Adipose tissue (tissue), 3 donors: ENCODE data around the gene JUNB. TPM values are rescaled to one million over a fixed set of nuclear protein-coding genes. Genes with fewer than 3 reads are reported as not detected.

ENCODE experiments used
- H3K27ac ChIP-seq: one replicate; pipeline ENCODE4 v1.5.1; 2013; ENCODE audit warnings: low read depth, low read length
- WGBS, 3 donors: extraction: QIAGEN DNeasy Blood & Tissue Kit; methylation state at CpG; one replicate each; pipeline ENCODE4 v1.1.7; 2013; 5-methylcytosine and 5-hydroxymethylcytosine counted together
- polyA plus RNA-seq, 3 donors: library from polyadenylated mRNA; stranded (reverse); fragments of 200-250 nt; gene quantifications; one replicate each; pipeline ENCODE4 v1.2.3, GENCODE V29; 2013
- donor health status: healthy with polysubstance abuse.
- donor health status: Bipolar disorder and iron deficiency.
- donor health status: healthy.

The JUNB gene
- polyA plus RNA-seq, 3 donors = 120 to 1,553 (median 1,136) TPM

DNA sequence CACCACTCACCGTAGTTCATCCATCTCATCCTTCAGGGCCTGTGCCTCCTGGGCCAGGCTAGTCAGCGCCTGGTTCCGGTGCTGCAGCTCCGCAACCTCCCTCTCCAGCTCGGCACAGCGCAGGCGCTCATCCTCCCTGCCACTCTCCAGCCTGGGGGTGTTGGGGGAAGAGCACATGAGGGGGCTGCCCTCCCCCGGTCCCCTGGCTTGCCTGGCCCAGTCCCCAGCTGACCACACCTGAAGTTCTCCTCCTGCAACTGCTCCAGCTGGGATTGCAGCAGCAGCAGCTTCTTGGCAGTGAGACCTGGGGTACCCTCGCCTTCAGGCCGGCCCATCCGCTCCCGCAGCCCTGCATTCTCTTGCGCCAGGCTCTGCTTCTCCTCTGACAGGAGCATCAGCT, 20.4 kb upstream of the JUNB start:
- no peak overlapping the region for H3K27ac ChIP-seq
- 91 to 98% (median 97%) methylated on average over 13 of the region's 13 CpGs for WGBS, 3 donors

DNA sequence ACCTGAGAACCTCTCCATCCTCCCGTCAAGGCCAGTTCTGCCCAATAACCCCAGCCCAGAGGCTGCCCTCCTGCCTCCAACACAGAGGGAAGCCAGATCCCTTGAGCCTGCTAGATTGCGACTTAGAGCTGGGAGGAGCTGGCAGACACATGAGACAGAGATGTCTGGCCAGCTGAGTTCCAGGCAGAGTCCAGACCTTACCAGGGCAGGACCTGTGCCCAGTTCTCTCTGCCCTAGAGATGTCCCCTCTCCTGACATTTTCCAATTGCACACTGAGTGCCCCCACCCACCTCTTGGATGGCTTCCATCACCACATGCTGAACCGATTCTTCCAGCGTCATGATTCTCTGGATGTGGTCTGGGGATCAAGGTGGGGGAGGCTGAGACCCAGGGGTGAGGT, 19.0 kb upstream of the JUNB start:
- H3K27ac ChIP-seq = no peak overlapping the region
- WGBS, 3 donors = 68 to 80% (median 71%) methylated on average over 4 of the region's 4 CpGs

DNA sequence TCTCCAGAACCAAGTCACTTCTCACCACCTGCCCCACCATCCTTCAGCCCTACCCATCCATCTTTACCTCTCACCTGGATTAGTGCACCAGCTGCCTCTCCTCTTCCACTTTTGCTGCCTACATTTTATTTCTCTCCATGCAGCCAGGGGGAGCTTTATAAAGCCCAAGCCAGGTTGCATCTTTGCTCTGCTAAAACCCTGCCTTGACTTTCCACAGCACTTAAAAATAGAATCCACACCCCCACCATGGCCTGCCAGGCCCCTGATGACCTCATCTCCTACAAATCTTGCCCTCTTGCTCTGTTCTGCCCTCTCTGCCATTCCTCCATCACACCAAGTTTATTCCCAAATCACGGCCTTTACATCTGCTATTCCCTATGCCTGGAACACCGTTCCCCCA, 17.7 kb upstream of the JUNB start:
- no peak overlapping the region for H3K27ac ChIP-seq
- WGBS, 3 donors = 74 to 89% (median 79%) methylated on average over 2 of the region's 2 CpGs

DNA sequence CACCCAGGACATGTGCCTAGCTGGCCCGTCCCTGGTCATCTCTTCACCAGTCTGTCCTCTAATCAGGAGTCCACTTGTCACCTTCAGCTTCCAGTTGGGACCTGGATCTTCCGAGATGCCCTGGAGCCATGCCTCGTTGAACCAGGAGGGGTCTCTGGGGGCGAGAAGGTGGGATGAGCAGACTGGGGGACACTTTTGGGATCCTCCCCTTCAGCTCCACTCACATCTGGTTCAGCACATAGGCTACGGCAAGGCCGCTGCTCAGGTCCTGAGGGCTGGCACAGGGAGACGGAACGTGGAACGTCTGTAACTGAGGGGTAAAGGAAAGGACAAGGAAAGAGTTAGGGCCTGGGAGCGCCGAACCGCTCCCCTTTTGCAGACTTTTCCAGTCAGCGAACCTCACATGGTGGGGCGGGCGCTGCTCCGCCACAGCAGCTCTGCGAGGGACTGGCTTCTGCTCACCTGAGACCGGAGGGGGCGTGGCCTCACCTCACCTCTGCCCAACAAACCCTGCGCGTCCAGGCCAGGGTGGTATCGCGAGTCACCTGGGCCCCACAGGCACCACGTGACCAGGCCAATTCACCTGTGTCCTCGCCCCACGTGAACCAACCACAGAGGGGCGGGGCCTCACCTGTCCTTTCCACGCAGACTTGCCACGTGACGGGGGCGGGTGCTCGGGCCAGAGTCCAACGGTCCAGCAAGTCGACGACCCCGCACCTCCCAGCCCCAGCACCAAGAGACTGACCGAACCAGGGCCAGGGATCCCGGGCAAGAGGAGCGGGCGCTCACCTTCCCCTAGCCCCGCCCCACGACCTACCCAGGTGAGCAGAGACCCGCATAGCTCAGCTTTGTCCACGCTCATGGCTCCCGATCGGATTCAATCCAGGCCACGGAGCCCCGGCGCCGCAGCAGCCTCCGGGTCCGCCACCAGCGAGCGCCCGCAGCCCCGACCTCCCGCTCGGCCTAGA, 16.4 kb upstream of the JUNB start, which contains the start of gene HOOK2:
Gene HOOK2, minus strand, starts transcription at position 965 of the 968 bp plus-strand sequence. Its CDS starts 103 bp downstream, at position 862.
- WGBS, 3 donors = 7 to 22% (median 18%) methylated on average over 55 to 58 of the region's 58 CpGs
- H3K27ac ChIP-seq = no peak within 1 kb of the TSS

DNA sequence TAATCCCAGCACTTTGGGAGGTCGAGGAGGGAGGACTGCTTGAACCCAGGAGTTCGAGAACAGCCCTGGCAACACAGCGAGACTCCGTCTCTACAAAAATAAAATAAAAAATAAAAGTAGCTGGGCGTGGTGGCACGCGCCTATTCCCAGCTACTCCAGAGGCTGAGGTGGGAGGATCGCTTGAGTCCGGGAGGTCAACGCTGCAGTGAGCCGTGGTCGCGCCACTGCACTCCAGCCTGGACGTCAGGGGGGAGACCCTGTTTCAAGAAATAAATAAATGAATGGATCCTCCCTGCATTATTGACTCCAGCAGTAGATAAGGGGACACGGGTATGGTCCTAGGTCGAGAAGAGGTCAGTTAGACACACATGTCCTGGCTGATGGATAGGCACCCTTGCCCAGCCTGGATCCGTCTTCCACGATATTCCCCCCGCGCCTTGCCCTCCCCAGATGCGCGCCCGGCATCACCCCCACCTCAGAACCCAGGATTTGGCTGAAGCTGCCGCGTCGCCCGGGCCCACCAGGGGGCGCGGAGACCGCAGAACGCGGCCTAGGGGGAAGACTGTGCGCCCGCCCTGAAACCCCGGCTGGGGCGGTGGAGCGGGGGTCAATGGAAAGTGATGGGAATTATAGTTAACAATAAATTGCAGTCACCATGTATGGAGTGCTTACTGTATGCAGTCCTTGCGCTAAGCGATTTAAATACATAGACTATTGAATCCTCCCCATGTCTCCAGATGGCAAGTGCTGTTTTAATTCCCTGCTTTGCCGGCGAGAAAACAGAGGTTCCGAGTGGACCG, 13.9 kb upstream of the JUNB start:
- 9 to 10% (median 9%) methylated on average over 42 to 43 of the region's 43 CpGs for WGBS, 3 donors

DNA sequence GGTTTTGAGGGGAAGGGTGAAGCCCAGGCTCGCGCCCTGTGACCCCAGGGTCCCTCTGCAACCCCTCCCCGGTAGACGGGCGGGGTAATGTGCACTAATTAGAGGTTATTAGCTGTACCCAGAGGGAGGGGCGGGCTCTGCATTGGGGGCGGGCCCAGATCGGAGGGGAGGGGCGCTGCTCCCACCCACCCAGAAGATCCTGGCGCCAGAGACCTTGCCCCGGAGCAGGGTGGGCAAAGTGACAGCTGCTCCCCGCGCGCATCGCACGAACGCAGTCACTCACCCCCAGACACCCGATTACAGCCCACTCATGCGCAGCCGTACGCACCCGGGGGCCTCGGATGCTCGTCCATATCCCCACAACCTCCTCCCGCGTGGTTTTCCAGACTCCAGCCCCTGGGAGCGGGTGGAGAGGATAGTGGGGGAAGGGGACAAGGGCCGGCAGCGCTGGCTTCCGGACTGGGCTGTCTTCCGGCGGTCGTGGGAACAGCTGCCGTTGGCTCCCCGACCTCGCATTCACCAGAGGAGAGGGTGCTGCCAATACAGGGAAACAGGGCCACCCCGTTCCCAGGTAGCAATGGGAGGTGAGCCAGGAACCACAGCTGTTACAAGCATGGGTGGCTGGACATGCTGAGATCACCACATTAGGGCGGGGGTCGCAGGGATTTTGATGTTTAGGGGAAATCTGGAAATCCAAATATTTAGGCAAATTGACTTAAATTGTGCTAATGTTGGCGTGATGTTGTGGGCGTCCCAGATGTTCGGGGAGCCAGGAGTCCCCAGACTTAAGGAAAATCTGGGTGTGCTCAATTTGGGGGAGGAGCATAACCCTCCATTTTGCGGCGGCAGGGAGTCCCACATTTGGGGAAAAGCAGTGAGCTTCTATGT, 13.0 kb upstream of the JUNB start:
- WGBS, 3 donors = 1 to 2% (median 2%) methylated on average over 37 to 44 of the region's 44 CpGs

More for the DNA sequence above, 13.9 kb upstream of the JUNB start:
- H3K27ac ChIP-seq = peak overlapping the region; percentile 92

DNA sequence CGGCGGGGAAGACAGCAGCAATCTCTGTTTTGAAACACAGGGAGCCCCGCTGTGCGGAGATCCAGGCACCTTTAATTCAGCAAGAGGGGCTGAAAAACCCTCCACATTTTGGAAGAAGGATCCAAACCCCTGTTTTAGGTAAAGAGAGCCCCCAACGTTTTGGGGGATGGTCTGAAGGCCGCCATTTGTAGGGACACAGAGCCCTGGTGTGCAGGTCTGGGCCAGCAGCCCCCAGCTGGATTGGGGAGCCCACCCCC, 12.5 kb upstream of the JUNB start:
- peak overlapping the region; percentile 92 for H3K27ac ChIP-seq
- WGBS, 3 donors = 34 to 54% (median 37%) methylated on average over 6 of the region's 6 CpGs

More for the DNA sequence above, 13.0 kb upstream of the JUNB start:
- H3K27ac ChIP-seq = peak overlapping the region; percentile 92

DNA sequence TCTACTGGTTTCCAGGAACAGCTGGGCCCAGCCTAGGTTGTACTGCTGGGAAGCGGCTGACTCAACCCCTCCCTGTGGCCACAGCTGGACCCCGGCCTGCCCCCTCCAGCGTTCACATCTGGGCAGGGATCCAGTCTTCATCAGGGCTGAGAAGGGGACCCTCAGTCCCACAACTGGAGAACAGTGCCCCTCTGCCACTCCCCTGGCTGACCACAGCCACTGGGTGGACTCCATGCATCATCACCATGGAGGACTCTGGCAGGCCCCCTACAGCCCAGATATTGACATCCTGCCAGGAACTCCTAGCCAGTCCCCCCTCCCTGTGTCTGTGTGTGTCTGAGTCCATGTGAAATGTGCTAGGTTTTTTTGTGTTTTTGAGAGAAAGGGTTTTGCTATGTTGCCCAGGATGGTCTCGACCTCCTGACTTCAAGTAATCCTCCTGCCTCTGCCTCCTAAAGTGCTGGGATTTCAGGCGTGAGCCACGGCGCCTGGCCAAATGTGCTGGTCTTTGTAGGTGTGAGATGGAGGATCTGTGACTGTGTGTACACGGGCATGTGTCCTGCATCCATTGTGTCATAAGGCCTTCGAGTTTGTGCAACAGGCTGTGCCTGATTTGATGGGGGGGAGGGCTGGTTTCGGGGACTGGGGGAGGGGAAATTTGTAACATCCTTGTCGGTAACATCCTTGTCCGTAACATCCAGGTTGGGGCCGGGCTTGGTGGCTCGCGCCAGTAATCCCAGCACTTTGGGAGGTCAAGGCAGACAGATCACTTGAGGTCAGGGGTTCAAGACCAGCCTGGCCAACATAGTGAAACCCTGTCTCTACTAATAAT, 11.9 kb upstream of the JUNB start:
- 44 to 72% (median 45%) methylated on average over 15 of the region's 15 CpGs for WGBS, 3 donors
- peak overlapping the region; percentile 92 for H3K27ac ChIP-seq

DNA sequence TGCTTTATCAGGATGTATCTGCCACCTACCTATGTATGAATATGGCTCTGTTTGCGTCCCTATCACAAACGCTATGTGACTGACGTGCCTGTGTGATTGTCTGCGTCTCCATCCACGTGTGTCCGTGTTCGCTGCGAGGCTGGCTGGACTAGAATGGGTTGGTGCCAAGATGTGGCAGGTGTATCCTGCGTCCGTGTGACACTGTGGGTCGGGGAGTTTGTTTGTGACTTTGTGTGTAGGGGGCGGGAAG, 9.2 kb upstream of the JUNB start:
- H3K27ac ChIP-seq = peak overlapping the region; percentile 83
- 1 to 2% (median 2%) methylated on average over 12 of the region's 12 CpGs for WGBS, 3 donors

DNA sequence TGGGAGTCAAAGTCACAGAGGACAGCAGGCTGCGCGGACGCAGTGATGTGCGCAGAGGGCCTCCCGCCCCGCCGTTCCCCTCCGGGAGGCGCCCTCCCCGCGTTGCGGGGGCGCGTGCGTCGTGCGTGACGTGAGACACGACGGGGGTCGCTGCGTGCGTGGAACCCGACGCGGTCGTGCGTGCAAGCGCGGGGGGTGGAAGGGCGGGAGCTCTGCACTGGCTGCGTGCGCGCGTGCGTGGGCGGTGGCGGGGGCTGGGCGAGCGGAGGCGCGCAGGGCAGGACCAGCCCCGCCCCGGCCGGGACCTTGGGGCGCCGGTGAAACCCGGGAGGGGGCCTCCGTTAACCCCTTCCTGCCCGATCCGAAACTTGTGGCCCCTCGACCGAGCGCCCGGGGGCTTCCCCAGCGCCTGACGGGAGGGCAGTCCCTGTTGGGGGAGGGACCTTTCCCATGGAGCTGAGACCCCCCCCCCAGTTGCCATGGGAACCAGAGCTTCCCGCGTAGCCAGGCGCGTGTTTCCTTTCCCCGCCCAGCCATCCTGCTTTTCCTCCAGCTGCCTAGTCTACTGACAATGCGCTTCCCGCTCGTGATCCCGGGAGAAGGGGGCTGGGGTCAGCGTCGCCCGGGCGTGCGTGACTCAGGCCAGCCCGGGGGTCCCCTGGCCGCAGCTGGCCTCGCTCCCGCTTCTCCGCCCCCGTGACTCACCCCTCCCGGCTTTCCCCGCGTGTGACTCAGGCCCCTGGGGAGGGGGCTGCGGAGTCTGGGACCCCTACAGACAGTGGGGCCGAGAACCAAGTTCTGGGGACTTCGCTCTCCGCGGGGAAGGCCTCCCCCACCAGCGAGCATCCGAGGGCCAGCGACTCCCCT, 8.6 kb upstream of the JUNB start:
- H3K27ac ChIP-seq = peak overlapping the region; percentile 83
- WGBS, 3 donors = 1 to 2% (median 1%) methylated on average over 58 to 88 of the region's 88 CpGs

DNA sequence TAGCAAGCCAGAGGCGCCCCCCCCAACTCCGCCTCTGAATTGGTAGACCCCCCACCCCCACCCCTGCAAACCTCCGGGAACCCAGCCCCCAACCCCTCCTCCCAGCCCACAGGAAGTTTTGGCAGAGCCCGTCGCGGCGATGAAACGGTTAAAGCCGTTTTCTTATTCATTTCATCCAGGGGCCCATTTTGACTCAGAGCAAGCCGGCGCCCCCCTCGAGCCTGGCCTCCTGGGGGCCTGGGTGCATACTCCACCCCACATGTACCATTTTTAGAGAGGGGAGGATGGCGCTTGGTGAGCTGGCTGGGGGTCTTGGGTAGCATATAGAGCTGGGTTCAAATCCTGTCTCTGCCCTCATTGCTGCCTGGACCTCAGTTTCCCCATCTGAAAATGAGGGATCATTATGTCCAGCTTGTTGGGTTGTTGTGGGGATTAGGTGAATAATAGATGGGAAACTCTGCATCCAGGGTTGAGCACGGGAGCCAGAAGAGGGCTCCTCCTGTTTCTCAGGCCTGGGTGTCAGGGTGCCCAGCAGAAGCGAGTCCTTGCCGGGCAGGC, 7.9 kb upstream of the JUNB start:
- H3K27ac ChIP-seq = peak overlapping the region; percentile 83
- WGBS, 3 donors = 11 to 22% (median 15%) methylated on average over 14 to 16 of the region's 16 CpGs

DNA sequence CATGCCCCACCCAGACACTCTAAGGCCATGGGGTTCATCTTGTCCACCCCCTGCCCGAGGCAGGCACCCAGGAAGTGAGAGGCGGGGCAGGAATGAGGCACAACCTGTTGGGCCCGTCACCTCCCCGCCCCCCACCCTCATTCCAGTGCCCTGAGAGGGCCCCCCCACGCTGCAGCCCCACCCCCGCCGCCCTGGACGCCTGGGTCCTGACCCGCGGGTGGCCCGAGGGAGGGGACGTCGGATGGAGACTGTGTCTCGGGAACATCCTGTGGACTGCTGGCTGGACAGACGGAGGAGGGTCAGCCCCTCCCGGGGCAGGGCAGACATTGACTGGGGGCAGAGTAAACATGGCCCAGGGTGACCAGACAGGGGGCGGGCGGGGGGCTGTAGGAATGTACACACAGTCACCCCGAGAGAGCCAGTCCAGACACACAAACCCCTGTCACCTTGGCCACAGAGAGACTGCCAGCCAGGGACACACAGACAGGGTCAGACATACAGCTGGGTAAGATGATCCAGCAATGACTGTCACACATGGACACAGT, 7.4 kb upstream of the JUNB start:
- WGBS, 3 donors = 21 to 30% (median 22%) methylated on average over 15 to 18 of the region's 19 CpGs
- peak overlapping the region; percentile 83 for H3K27ac ChIP-seq

DNA sequence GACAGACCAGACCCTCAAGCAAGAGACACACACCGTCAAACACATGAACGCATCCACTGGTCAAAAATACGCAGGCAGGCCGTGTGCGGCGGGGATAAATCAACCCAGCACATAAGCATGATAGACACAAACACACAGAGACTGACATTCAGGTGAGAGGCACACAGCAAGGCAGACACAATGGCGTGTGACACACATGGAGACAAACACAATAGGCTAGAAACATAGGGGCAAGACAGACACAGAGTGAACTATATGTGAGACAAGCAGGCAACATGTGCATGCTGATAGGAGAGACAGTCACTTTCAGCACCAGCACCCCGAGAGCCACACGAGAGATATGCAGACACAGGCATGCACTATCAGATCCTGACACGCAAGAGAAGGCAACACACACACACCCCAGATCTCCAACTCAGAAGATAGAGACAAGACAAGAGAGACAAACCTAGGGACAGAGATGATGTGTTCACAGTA, 6.9 kb upstream of the JUNB start:
- WGBS, 3 donors = 72 to 76% (median 72%) methylated on average over 10 of the region's 10 CpGs
- peak overlapping the region; percentile 98 for H3K27ac ChIP-seq

DNA sequence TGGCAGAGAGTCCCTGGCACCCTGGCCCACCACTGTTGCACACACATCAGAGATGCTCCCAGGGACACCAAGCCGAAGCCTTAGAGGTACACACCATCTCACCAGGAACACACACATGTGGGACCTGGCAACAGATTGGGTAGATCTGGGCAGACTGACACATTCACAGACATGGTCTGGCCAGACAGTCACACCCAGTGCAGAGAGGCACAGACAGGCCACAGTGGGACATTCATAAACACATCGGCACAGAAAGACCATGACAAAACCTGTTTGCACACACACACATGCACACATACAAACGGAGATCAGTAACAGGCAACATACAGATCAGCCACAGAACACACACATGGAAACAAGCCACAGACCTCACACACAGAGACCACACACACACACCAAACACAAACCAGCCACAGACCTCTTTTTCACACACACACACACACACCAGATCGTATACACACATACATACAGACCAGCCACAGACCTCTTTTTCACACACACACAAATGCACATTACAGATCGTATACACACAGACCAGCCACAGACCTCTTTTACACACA, 6.3 kb upstream of the JUNB start:
- 46 to 73% (median 54%) methylated on average over 5 of the region's 5 CpGs for WGBS, 3 donors

DNA sequence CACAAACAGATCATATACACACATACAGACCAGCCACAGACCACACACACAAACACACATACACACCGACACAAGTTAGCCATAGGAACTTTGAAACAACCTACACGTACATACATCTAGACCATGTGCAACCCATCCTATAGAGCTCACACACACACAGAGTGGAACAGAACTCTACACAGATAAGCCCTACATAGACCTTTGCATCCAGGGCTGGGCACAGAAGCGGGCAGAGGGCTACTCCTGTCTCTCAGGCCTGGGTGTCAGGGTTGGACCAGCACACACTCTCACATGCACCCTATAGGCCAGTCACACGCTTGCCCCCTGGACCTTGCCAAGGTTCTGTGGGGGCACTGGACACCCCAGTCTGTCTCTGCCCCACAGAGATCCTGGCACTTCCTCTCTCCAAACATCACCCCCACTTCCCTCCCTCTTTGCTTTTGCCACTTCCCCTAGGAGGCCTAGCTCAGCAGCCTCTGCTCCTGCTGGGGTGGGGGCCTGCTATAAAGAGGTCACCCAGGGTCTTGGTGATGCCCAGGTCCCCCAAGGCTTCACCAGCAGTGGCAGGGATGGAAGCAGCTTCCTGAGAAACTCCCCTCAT, 5.8 kb upstream of the JUNB start:
- WGBS, 3 donors = 49 to 84% (median 57%) methylated on average over 4 of the region's 4 CpGs
- peak overlapping the region; percentile 98 for H3K27ac ChIP-seq

More for the DNA sequence above, 6.3 kb upstream of the JUNB start:
- peak overlapping the region; percentile 98 for H3K27ac ChIP-seq
